Esophagus squamous epithelium (tissue), 4 donors: ENCODE results near the gene CPA2.

Experiments
- POLR2A ChIP-seq, 4 donors: fragments of 450-650 bp; IDR thresholded peaks; one replicate each; pipeline ENCODE4 v1.6.1; 2017; ENCODE audit warnings: antibody characterized with exemption in 4 of 4, mild to moderate bottlenecking in 4 of 4, moderate library complexity in 3 of 4
- TF ChIP-seq, protein P1 (sequence below), 6 experiments: fragments of 450-650 bp in 4 of 6; fragments of 200-600 bp in 2 of 6; sonication (generic) in 2 of 6; IDR thresholded peaks; one replicate each; pipeline ENCODE4 v1.5.1; 2016 to 2019; ENCODE audit warnings: antibody characterized with exemption in 6 of 6, mild to moderate bottlenecking in 4 of 6, moderate library complexity in 4 of 6

- TF ChIP-seq, protein P1, sequence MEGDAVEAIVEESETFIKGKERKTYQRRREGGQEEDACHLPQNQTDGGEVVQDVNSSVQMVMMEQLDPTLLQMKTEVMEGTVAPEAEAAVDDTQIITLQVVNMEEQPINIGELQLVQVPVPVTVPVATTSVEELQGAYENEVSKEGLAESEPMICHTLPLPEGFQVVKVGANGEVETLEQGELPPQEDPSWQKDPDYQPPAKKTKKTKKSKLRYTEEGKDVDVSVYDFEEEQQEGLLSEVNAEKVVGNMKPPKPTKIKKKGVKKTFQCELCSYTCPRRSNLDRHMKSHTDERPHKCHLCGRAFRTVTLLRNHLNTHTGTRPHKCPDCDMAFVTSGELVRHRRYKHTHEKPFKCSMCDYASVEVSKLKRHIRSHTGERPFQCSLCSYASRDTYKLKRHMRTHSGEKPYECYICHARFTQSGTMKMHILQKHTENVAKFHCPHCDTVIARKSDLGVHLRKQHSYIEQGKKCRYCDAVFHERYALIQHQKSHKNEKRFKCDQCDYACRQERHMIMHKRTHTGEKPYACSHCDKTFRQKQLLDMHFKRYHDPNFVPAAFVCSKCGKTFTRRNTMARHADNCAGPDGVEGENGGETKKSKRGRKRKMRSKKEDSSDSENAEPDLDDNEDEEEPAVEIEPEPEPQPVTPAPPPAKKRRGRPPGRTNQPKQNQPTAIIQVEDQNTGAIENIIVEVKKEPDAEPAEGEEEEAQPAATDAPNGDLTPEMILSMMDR (IDR thresholded peaks at IDR 0.05), result no peak
- TF ChIP-seq POLR2A (IDR thresholded peaks at IDR 0.05), result no peak
Measured at GRCh38 chr7:130302649-130303048, 36.0 kb downstream of the CPA2 start.
